ENCODE data around the gene ITGA5.

GRCh38 chr12:54388237-54389133 is 30.6 kb downstream of the ITGA5 start:
- TF ChIP-seq SRF (IDR thresholded peaks at IDR 0.05; ENCODE audit: low read depth) = no peak
- no peak for TF ChIP-seq CTCF (IDR thresholded peaks at IDR 0.05 in 2 of 3, conservative IDR thresholded peaks at IDR 0.05 in 1 of 3; ENCODE audit: borderline replicate concordance in 1 of 3, insufficient read depth in 1 of 3, low read depth in 2 of 3, low read length in 2 of 3)
- no peak for TF ChIP-seq POLR2A (IDR thresholded peaks at IDR 0.05; ENCODE audit: borderline replicate concordance, extremely low read depth, insufficient read depth, insufficient read length)
